Stimulated activated naive B cell treated with anti-CD40 and anti-IgM and Interleukin-4, amounts not matched to agents 10 μg/mL and 1 μg/mL and 100 μg/mL, for 72 hours (primary cell): ENCODE results near the gene GTF2F2.
A peak's percentile ranks its signal among the peaks of the same experiment; 100 is the strongest.

ENCODE experiments used
- ATAC-seq, 2 donors: fragments of 150-1000 bp; cut with Tn5 transposase; replicated peaks; 2 replicates each; pipeline ENCODE4 v1.10.0; 2021; ENCODE audit warnings: moderate library complexity in 1 of 2
- DNase-seq: peaks from one replicate; pipeline ENCODE4 v3.0.0; 2021
- H3K27ac Mint-ChIP-seq: one replicate; pipeline ENCODE4 v1.8.0; 2022; ENCODE audit warnings: mild to moderate bottlenecking, mixed read lengths
- H3K27me3 Mint-ChIP-seq, 2 donors: one replicate each; pipeline ENCODE4 v1.8.0; 2022; ENCODE audit warnings: mixed read lengths in 2 of 2
- H3K36me3 Mint-ChIP-seq, 2 donors: one replicate each; pipeline ENCODE4 v1.8.0; 2022; ENCODE audit warnings: mixed read lengths in 2 of 2, mild to moderate bottlenecking in 1 of 2
- H3K4me1 Mint-ChIP-seq, 2 donors: one replicate each; pipeline ENCODE4 v1.8.0; 2022; ENCODE audit warnings: mixed read lengths in 2 of 2, mild to moderate bottlenecking in 1 of 2
- H3K4me3 Mint-ChIP-seq, 2 donors: one replicate each; pipeline ENCODE4 v1.8.0; 2022; ENCODE audit warnings: mild to moderate bottlenecking in 2 of 2, mixed read lengths in 2 of 2, moderate library complexity in 1 of 2
- H3K9me3 Mint-ChIP-seq, 2 donors: one replicate each; pipeline ENCODE4 v1.8.0; 2022; ENCODE audit warnings: mixed read lengths in 2 of 2, mild to moderate bottlenecking in 1 of 2

Gene GTF2F2

GRCh38 chr13:45200701-45201232, 80.5 kb downstream of the GTF2F2 start, which contains the start of gene KCTD4:
TSS of gene KCTD4 (minus strand) at chr13:45201045. CDS start at chr13:45194567, 6,478 bp downstream.
- DNase-seq, result no peak
- H3K36me3 Mint-ChIP-seq, result peaks cover 28 to 54% of the 10 kb centered on the region in 2 donors

DNA sequence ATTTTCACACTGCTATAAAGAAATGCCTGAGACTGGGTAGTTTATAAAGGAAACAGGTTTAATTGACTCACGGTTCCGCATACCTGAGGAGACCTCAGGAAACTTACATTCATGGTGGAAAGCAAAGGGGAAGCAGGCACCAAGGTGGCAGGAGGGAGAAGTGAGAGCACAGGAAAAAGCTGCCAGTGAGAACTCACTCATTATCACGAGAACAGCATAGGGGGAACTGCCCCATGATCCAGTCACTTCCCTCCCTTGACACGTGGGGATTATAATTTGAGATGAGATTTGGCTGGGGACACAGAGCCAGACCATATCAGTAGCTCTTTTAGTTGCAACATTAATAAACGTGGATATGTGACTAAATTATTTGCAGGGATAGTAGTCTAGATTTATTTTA, 84.8 kb downstream of the GTF2F2 start:
- peak; percentile 51 to 59 for ATAC-seq
- H3K27ac Mint-ChIP-seq, result peak overlapping the region; percentile 93
- H3K4me1 Mint-ChIP-seq, result peaks cover 17 to 29% of the 10 kb centered on the region in 2 donors
- no peak overlapping the region for H3K4me3 Mint-ChIP-seq
- H3K27me3 Mint-ChIP-seq, result no peaks in the 10 kb centered on the region
- H3K9me3 Mint-ChIP-seq, result peaks cover 6 to 9% of the 10 kb centered on the region in 2 donors
- peak; percentile 11 for DNase-seq
- peaks cover 29 to 55% of the 10 kb centered on the region in 2 donors for H3K36me3 Mint-ChIP-seq

More at GRCh38 chr13:45200701-45201232, 80.5 kb downstream of the GTF2F2 start, which contains the start of gene KCTD4:
- Mint-ChIP-seq H3K27me3 (no peaks in the 10 kb centered on the region), H3K9me3 (peaks cover 6 to 9% of the 10 kb centered on the region in 2 donors), H3K4me3 (no peak within 1 kb of the TSS), H3K4me1 (peaks cover 16 to 28% of the 10 kb centered on the region in 2 donors), H3K27ac (peak within 1 kb of the TSS; percentile 26)
- no peak for ATAC-seq

GRCh38 chr13:45206340-45206739, 86.0 kb downstream of the GTF2F2 start:
- no peaks in the 10 kb centered on the region for H3K27me3 Mint-ChIP-seq
- H3K36me3 Mint-ChIP-seq, result peaks cover 38 to 53% of the 10 kb centered on the region in 2 donors
- H3K4me1 Mint-ChIP-seq, result peaks cover 19 to 29% of the 10 kb centered on the region in 2 donors
- DNase-seq, result no peak
- ATAC-seq, result peak; percentile 84 to 91
- no peak overlapping the region for H3K4me3 Mint-ChIP-seq
- H3K27ac Mint-ChIP-seq, result peak overlapping the region; percentile 20
- peaks cover 6 to 9% of the 10 kb centered on the region in 2 donors for H3K9me3 Mint-ChIP-seq

DNA sequence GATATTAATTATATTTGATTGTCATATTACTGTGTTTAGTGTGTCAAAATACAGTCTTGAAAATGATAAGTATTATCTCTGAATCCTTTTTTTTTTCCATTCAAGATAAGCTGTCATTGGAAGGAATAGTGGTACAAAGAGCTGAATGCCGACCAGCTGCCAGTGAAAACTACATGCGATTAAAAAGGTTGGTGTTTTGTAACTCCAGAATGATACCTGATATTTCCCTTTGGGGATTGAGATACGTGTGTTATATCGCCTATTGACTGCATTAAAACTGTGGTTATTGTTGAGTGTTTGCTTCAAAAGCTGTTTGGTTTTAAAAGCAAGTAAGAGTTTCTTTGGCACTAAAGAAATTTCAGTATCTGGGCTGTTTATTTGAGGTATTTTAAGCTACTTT, 87.0 kb downstream of the GTF2F2 start:
- peaks cover 6 to 9% of the 10 kb centered on the region in 2 donors for H3K9me3 Mint-ChIP-seq
- ATAC-seq (no peak), DNase-seq (no peak)
- H3K27ac Mint-ChIP-seq, result no peak overlapping the region
- H3K4me1 Mint-ChIP-seq, result peaks cover 19 to 25% of the 10 kb centered on the region in 2 donors
- no peaks in the 10 kb centered on the region for H3K27me3 Mint-ChIP-seq
- H3K4me3 Mint-ChIP-seq, result no peak overlapping the region
- peaks cover 35 to 46% of the 10 kb centered on the region in 2 donors for H3K36me3 Mint-ChIP-seq

DNA sequence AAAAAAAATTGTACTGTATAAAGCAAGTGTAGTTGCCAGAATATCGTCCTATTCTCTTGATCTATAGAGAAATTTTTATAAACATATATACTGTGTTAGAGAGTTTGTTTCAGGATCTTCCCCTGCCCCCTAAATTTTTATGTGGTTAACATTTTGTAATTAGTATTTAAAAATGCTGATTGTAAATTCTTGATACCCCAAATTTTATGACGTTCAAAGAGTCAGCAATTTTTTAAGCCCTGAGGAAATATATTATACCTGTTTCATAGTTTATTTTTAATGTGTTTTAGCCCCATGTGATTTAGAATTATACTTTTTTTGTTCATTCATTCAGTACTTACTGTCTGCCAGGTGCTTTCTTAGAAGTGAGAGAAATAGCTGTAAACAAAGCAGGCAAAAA, 87.8 kb downstream of the GTF2F2 start:
- H3K9me3 Mint-ChIP-seq, result peaks cover 6 to 9% of the 10 kb centered on the region in 2 donors
- peaks cover 19 to 24% of the 10 kb centered on the region in 2 donors for H3K4me1 Mint-ChIP-seq
- no peak for DNase-seq
- H3K27ac Mint-ChIP-seq, result no peak overlapping the region
- H3K27me3 Mint-ChIP-seq, result no peaks in the 10 kb centered on the region
- no peak for ATAC-seq
- H3K4me3 Mint-ChIP-seq, result no peak overlapping the region
- H3K36me3 Mint-ChIP-seq, result peaks cover 35 to 49% of the 10 kb centered on the region in 2 donors

- no peaks in the 10 kb centered on the region for H3K27me3 Mint-ChIP-seq
- H3K36me3 Mint-ChIP-seq, result peaks cover 35 to 49% of the 10 kb centered on the region in 2 donors
- H3K4me3 Mint-ChIP-seq, result no peak overlapping the region
- H3K4me1 Mint-ChIP-seq, result peaks cover 19 to 24% of the 10 kb centered on the region in 2 donors
- no peak for ATAC-seq
- peaks cover 6 to 9% of the 10 kb centered on the region in 2 donors for H3K9me3 Mint-ChIP-seq
- H3K27ac Mint-ChIP-seq, result no peak overlapping the region
- no peak for DNase-seq
These were observed 88.9 kb downstream of the GTF2F2 start for GRCh38 chr13:45209229-45209628.

DNA sequence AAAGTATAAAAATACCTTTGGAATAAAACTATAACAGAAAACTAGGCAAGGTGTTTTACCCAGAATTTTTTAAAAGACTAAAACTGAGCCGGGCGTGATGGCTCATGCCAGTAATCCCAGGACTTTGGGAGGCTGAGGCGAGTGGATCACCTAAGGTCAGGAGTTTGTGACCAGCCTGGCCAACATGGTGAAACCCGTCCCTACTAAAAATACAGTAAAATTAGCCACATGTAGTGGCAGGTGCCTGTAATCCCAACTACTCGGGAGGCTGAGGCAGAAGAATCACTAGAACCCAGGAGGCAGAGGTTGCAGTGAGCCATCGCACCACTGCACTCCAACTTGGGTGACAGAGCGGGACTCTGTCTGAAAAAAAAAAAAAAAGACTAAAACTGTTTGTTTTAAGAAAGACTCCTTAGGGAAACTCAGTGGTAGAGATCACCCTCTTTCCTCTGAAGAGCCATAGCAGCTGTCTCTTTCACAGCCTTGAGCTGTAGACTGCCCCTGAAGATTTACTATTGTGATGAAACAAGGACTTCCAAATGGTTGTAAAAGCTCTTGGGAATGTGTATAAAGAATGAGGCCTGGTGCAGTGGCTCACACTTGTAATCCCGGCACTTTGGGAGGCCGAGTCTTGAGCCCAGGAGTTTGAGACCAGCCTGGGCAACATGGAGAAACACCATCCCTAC, 95.2 kb downstream of the GTF2F2 start:
- ATAC-seq (no peak), DNase-seq (no peak)
- H3K36me3 Mint-ChIP-seq, result peaks cover 17 to 29% of the 10 kb centered on the region in 2 donors
- no peak overlapping the region for H3K4me3 Mint-ChIP-seq
- H3K27me3 Mint-ChIP-seq, result no peaks in the 10 kb centered on the region
- H3K27ac Mint-ChIP-seq, result peak overlapping the region; percentile 61
- H3K9me3 Mint-ChIP-seq, result no peaks in the 10 kb centered on the region
- peaks cover 16 to 32% of the 10 kb centered on the region in 2 donors for H3K4me1 Mint-ChIP-seq

DNA sequence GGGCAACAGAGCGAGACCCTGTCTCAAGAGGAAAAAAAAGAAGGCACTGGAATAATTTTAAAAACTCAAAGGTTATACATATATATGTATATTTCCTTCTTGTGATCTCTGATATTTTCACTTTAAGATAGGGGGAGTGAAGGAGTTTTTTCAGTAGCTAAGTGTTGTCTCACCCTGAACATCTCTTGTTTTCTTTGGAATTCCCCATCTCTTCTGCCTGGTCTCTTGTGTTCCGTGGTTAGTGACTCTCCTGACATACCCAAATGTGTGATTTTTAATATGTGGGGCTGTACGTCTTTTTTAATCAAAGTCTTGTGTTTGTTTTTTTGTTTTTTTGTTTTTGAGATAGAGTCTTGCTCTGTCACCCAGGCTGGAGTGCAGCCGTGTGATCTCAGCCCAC, 95.9 kb downstream of the GTF2F2 start:
- Mint-ChIP-seq H3K4me1 (peaks cover 18 to 32% of the 10 kb centered on the region in 2 donors), H3K27me3 (no peaks in the 10 kb centered on the region), H3K4me3 (no peak overlapping the region), H3K9me3 (no peaks in the 10 kb centered on the region), H3K27ac (peak overlapping the region; percentile 61), H3K36me3 (peaks cover 15 to 29% of the 10 kb centered on the region in 2 donors)
- DNase-seq, result no peak
- ATAC-seq, result peak; percentile 45 to 66

DNA sequence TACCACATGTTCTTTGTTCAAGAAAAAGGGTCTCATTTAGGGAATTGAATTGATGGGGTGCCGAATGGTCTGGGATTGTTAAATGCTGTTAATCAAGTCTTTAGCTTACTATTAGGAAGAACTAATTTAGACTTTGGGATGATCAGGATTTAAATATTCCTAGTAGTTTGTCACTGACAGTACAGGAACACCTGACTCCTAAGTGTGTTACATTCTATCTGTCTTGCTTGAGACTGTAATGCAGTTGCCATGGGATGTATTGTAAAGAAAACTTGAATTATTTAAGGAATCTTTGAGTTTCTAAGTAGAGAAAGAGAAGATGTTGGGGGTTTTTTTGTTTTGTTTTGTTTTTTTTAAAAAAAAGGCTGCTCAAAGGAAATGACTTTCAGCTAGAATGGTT, 98.4 kb downstream of the GTF2F2 start:
- peaks cover 7 to 22% of the 10 kb centered on the region in 2 donors for H3K36me3 Mint-ChIP-seq
- no peak overlapping the region for H3K4me3 Mint-ChIP-seq
- H3K9me3 Mint-ChIP-seq, result no peaks in the 10 kb centered on the region
- ATAC-seq (no peak), DNase-seq (no peak)
- peaks cover 19 to 32% of the 10 kb centered on the region in 2 donors for H3K4me1 Mint-ChIP-seq
- H3K27me3 Mint-ChIP-seq, result no peaks in the 10 kb centered on the region
- peak overlapping the region; percentile 14 for H3K27ac Mint-ChIP-seq

GRCh38 chr13:45219123-45219891, 99.0 kb downstream of the GTF2F2 start:
- Mint-ChIP-seq H3K4me1 (peaks cover 19 to 32% of the 10 kb centered on the region in 2 donors), H3K36me3 (peaks cover 7 to 22% of the 10 kb centered on the region in 2 donors), H3K27me3 (no peaks in the 10 kb centered on the region), H3K27ac (no peak overlapping the region), H3K9me3 (no peaks in the 10 kb centered on the region), H3K4me3 (no peak overlapping the region)
- no peak for ATAC-seq
- no peak for DNase-seq

DNA sequence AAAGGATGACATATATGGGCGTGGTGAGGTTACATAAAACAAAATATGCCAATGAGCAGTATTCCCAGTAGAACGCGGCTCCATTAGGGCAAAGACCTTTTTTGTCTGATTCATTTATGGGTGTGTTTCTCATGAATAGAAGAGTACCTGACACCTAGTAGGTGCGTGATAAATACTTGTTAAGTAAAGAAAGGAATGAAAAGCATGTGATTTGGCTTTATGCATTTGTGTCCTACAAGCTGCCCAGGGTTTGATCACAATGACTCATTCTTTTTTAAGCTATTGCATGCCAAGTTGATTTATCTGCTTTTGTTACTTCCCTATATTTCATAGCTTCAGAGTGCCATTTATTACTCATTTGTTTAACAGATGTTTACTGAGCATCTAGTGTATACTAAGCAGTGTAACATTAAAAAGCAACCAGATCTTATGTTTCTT, 99.6 kb downstream of the GTF2F2 start:
- Mint-ChIP-seq H3K4me3 (no peak overlapping the region), H3K36me3 (peaks cover 7 to 22% of the 10 kb centered on the region in 2 donors), H3K27ac (no peak overlapping the region), H3K9me3 (no peaks in the 10 kb centered on the region), H3K4me1 (peaks cover 19 to 32% of the 10 kb centered on the region in 2 donors), H3K27me3 (no peaks in the 10 kb centered on the region)
- peak; percentile 83 to 89 for ATAC-seq
- no peak for DNase-seq

DNA sequence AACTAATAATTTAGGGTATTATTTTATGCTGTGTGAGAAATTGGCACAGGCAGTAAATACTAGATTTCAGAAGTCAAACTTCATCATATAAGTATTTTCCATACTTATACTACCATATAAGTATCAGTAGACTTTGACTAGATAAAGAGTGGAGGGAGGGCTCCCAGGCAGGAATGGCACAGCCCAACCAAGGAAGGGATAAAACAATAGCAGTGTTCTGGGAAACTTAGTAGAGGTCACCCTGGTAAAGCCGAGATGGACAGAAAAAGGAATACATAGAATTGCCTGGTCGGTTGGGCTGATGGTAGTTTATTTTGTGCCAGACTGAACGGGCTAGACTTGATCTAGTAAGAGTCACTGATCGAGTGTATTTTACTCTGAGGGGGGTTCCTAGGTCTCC, 100.1 kb downstream of the GTF2F2 start:
- H3K4me3 Mint-ChIP-seq, result no peak overlapping the region
- H3K9me3 Mint-ChIP-seq, result no peaks in the 10 kb centered on the region
- H3K36me3 Mint-ChIP-seq, result peaks cover 7 to 22% of the 10 kb centered on the region in 2 donors
- peaks cover 19 to 32% of the 10 kb centered on the region in 2 donors for H3K4me1 Mint-ChIP-seq
- DNase-seq, result no peak
- no peaks in the 10 kb centered on the region for H3K27me3 Mint-ChIP-seq
- no peak for ATAC-seq
- H3K27ac Mint-ChIP-seq, result no peak overlapping the region

- Mint-ChIP-seq H3K27me3 (no peaks in the 10 kb centered on the region), H3K27ac (no peak overlapping the region), H3K9me3 (no peaks in the 10 kb centered on the region), H3K36me3 (peaks cover 5 to 18% of the 10 kb centered on the region in 2 donors), H3K4me3 (no peak overlapping the region), H3K4me1 (peaks cover 12 to 20% of the 10 kb centered on the region in 2 donors)
- no peak for DNase-seq
- no peak for ATAC-seq
These were observed 102.2 kb downstream of the GTF2F2 start for GRCh38 chr13:45222516-45222915.

DNA sequence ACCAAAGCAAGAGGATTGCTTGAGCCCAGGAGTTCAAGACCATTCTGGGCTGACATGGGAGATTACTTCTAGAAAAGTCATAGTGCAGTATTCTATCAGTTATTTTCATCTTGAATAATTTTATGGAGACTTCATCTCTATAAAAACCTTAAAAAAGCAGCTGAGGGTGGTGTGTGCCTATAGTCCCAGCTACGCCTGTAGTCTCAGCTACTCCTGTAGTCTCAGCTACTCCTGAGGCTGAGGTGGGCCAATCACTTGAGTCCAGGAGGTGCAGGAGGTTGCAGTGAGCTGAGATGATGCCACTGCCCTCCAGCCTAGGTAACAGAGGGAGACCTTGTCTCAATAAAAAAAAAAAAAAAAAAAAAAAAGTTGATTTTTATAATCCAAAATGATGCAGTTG, 102.6 kb downstream of the GTF2F2 start:
- no peak overlapping the region for H3K27ac Mint-ChIP-seq
- no peaks in the 10 kb centered on the region for H3K27me3 Mint-ChIP-seq
- H3K4me3 Mint-ChIP-seq, result no peak overlapping the region
- H3K4me1 Mint-ChIP-seq, result peaks cover 10 to 16% of the 10 kb centered on the region in 2 donors
- DNase-seq (no peak), ATAC-seq (no peak)
- peaks cover 7 to 19% of the 10 kb centered on the region in 2 donors for H3K36me3 Mint-ChIP-seq
- no peaks in the 10 kb centered on the region for H3K9me3 Mint-ChIP-seq
